HEK293 (cell line): Measurements from ENCODE around the gene RRAGC.

Experiments used
- AEBP2 ChIP-seq: fragments of 450-650 bp; formaldehyde crosslinking; IDR thresholded peaks from 2 replicates; pipeline ENCODE4 v1.5.1; 2016; ENCODE audit warnings: missing biosample characterization, missing genetic modification characterization, borderline replicate concordance
- BCL6B ChIP-seq: fragments of 450-650 bp; formaldehyde crosslinking; IDR thresholded peaks from 2 replicates; pipeline ENCODE4 v1.5.1; 2017; ENCODE audit warnings: missing biosample characterization, missing genetic modification characterization
- FEZF1 ChIP-seq: fragments of 450-650 bp; formaldehyde crosslinking; IDR thresholded peaks from 2 replicates; pipeline ENCODE4 v1.5.1; 2016; ENCODE audit warnings: missing biosample characterization, missing genetic modification characterization
- HOXD13 ChIP-seq: sonication (generic); formaldehyde crosslinking; IDR thresholded peaks from 2 replicates; pipeline ENCODE4 v1.8.0; 2022; ENCODE audit warnings: missing genetic modification reagents, borderline replicate concordance
- KLF9 ChIP-seq: fragments of 450-650 bp; formaldehyde crosslinking; IDR thresholded peaks from 2 replicates; pipeline ENCODE4 v1.5.1; 2016; ENCODE audit warnings: missing biosample characterization, missing genetic modification characterization, low read depth
- PRDM1 ChIP-seq: fragments of 450-650 bp; formaldehyde crosslinking; IDR thresholded peaks from 2 replicates; pipeline ENCODE4; 2016; ENCODE audit warnings: missing biosample characterization, missing genetic modification characterization
- SALL2 ChIP-seq: fragments of 450-650 bp; formaldehyde crosslinking; IDR thresholded peaks from 2 replicates; pipeline ENCODE4 v1.5.0; 2017; ENCODE audit warnings: missing biosample characterization, mild to moderate bottlenecking, missing genetic modification characterization, borderline replicate concordance
- TRIM28 ChIP-seq: IDR thresholded peaks from 2 replicates; pipeline ENCODE4 v1.6.1; 2011; ENCODE audit warnings: low read length, control low read depth, borderline replicate concordance
- ZBTB20 ChIP-seq: fragments of 450-650 bp; formaldehyde crosslinking; IDR thresholded peaks from 2 replicates; pipeline ENCODE4 v1.5.1; 2016; ENCODE audit warnings: missing biosample characterization, missing genetic modification characterization
- ZBTB21 ChIP-seq: fragments of 450-650 bp; formaldehyde crosslinking; IDR thresholded peaks from 2 replicates; pipeline ENCODE4 v1.5.1; 2017; ENCODE audit warnings: missing biosample characterization, missing genetic modification characterization
- ZFP69B ChIP-seq: fragments of 450-650 bp; formaldehyde crosslinking; IDR thresholded peaks from 2 replicates; pipeline ENCODE4 v1.5.1; 2016; ENCODE audit warnings: missing biosample characterization, missing genetic modification characterization
- ZNF121 ChIP-seq: fragments of 450-650 bp; formaldehyde crosslinking; IDR thresholded peaks from 2 replicates; pipeline ENCODE4 v1.5.1; 2016; ENCODE audit warnings: missing biosample characterization, missing genetic modification characterization
- ZNF184 ChIP-seq: fragments of 450-650 bp; IDR thresholded peaks from 2 replicates; pipeline ENCODE4 v1.5.1; 2018; ENCODE audit warnings: missing biosample characterization, mild to moderate bottlenecking, missing genetic modification characterization
- ZNF19 ChIP-seq: fragments of 450-650 bp; formaldehyde crosslinking; IDR thresholded peaks from 2 replicates; pipeline ENCODE4; 2016; ENCODE audit warnings: missing biosample characterization, missing genetic modification characterization, low read depth
- ZNF202 ChIP-seq: fragments of 450-650 bp; formaldehyde crosslinking; IDR thresholded peaks from 2 replicates; pipeline ENCODE4 v1.5.1; 2016; ENCODE audit warnings: missing biosample characterization, missing genetic modification characterization, borderline replicate concordance
- ZNF354C ChIP-seq: fragments of 450-650 bp; formaldehyde crosslinking; IDR thresholded peaks from 2 replicates; pipeline ENCODE4 v1.5.1; 2016; ENCODE audit warnings: missing biosample characterization, missing genetic modification characterization, low read depth, borderline replicate concordance
- ZNF366 ChIP-seq: fragments of 450-650 bp; formaldehyde crosslinking; conservative IDR thresholded peaks from 2 replicates; pipeline ENCODE4 v1.5.1; 2016; ENCODE audit warnings: missing biosample characterization, missing genetic modification characterization
- ZNF473 ChIP-seq: fragments of 450-650 bp; formaldehyde crosslinking; IDR thresholded peaks from 2 replicates; pipeline ENCODE4 v1.5.1; 2017; ENCODE audit warnings: missing biosample characterization, missing genetic modification characterization
- ZNF600 ChIP-seq: fragments of 450-650 bp; formaldehyde crosslinking; IDR thresholded peaks from 2 replicates; pipeline ENCODE4 v1.5.1; 2016; ENCODE audit warnings: missing biosample characterization, missing genetic modification characterization
- ZNF776 ChIP-seq: fragments of 450-650 bp; formaldehyde crosslinking; IDR thresholded peaks from 2 replicates; pipeline ENCODE4 v1.5.0; 2017; ENCODE audit warnings: missing biosample characterization, missing genetic modification characterization, borderline replicate concordance
- ZNF777 ChIP-seq: fragments of 450-650 bp; formaldehyde crosslinking; IDR thresholded peaks from 2 replicates; pipeline ENCODE4 v1.5.1; 2017; ENCODE audit warnings: missing biosample characterization, missing genetic modification characterization, borderline replicate concordance
- ZSCAN23 ChIP-seq: fragments of 450-650 bp; formaldehyde crosslinking; IDR thresholded peaks from 2 replicates; pipeline ENCODE4 v1.5.1; 2016; ENCODE audit warnings: missing biosample characterization, missing genetic modification characterization
- ZXDB ChIP-seq: fragments of 450-650 bp; formaldehyde crosslinking; IDR thresholded peaks from 2 replicates; pipeline ENCODE4 v1.5.1; 2016; ENCODE audit warnings: missing biosample characterization, missing genetic modification characterization
- TF ChIP-seq, protein P1 (sequence below): fragments of 450-650 bp; formaldehyde crosslinking; IDR thresholded peaks from 2 replicates; pipeline ENCODE4 v1.5.1; 2017; ENCODE audit warnings: missing biosample characterization, missing genetic modification characterization
- TF ChIP-seq, protein P2 (sequence below): fragments of 450-650 bp; formaldehyde crosslinking; IDR thresholded peaks from 2 replicates; pipeline ENCODE4 v1.5.1; 2016; ENCODE audit warnings: missing biosample characterization, missing genetic modification characterization, borderline replicate concordance
- TF ChIP-seq, protein P3 (sequence below): fragments of 450-650 bp; formaldehyde crosslinking; IDR thresholded peaks from 2 replicates; pipeline ENCODE4 v1.5.1; 2016; ENCODE audit warnings: missing biosample characterization, missing genetic modification characterization, low read depth
- TF ChIP-seq, protein P4 (sequence below): fragments of 450-650 bp; formaldehyde crosslinking; IDR thresholded peaks from 2 replicates; pipeline ENCODE4 v1.5.1; 2016; ENCODE audit warnings: missing biosample characterization, missing genetic modification characterization

The RRAGC gene

GRCh38 chr1:38789498-38790169, 69.9 kb downstream of the RRAGC start (continued):
- no peak for TF ChIP-seq ZNF202 (tag by site-specific recombination)
- no peak for TF ChIP-seq ZBTB21 (tag by site-specific recombination)
- no peak for TF ChIP-seq PRDM1 (tag by site-specific recombination)
- TF ChIP-seq FEZF1 (tag by site-specific recombination): 0 out of 2 replicates have a peak, but pooled peaks have one; percentile 14
- TF ChIP-seq AEBP2: no peak
- TF ChIP-seq ZNF19 (tag by site-specific recombination): no peak
- no peak for TF ChIP-seq ZNF777
- TF ChIP-seq ZNF121 (tag by site-specific recombination): no peak
- TF ChIP-seq BCL6B (tag by site-specific recombination): no peak
- no peak for TF ChIP-seq ZSCAN23
- no peak for TF ChIP-seq ZNF354C (tag by site-specific recombination)
- TF ChIP-seq, protein P1, sequence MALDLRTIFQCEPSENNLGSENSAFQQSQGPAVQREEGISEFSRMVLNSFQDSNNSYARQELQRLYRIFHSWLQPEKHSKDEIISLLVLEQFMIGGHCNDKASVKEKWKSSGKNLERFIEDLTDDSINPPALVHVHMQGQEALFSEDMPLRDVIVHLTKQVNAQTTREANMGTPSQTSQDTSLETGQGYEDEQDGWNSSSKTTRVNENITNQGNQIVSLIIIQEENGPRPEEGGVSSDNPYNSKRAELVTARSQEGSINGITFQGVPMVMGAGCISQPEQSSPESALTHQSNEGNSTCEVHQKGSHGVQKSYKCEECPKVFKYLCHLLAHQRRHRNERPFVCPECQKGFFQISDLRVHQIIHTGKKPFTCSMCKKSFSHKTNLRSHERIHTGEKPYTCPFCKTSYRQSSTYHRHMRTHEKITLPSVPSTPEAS (tag by site-specific recombination): no peak
- TF ChIP-seq ZNF776 (tag by site-specific recombination): no peak
- no peak for TF ChIP-seq ZFP69B
- TF ChIP-seq, protein P2, sequence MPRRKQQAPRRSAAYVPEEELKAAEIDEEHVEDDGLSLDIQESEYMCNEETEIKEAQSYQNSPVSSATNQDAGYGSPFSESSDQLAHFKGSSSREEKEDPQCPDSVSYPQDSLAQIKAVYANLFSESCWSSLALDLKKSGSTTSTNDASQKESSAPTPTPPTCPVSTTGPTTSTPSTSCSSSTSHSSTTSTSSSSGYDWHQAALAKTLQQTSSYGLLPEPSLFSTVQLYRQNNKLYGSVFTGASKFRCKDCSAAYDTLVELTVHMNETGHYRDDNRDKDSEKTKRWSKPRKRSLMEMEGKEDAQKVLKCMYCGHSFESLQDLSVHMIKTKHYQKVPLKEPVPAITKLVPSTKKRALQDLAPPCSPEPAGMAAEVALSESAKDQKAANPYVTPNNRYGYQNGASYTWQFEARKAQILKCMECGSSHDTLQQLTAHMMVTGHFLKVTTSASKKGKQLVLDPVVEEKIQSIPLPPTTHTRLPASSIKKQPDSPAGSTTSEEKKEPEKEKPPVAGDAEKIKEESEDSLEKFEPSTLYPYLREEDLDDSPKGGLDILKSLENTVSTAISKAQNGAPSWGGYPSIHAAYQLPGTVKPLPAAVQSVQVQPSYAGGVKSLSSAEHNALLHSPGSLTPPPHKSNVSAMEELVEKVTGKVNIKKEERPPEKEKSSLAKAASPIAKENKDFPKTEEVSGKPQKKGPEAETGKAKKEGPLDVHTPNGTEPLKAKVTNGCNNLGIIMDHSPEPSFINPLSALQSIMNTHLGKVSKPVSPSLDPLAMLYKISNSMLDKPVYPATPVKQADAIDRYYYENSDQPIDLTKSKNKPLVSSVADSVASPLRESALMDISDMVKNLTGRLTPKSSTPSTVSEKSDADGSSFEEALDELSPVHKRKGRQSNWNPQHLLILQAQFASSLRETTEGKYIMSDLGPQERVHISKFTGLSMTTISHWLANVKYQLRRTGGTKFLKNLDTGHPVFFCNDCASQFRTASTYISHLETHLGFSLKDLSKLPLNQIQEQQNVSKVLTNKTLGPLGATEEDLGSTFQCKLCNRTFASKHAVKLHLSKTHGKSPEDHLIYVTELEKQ: no peak
- TF ChIP-seq TRIM28: peak; percentile 78
- peak; percentile 82 for TF ChIP-seq ZNF184 (tag by site-specific recombination)
- TF ChIP-seq, protein P3, sequence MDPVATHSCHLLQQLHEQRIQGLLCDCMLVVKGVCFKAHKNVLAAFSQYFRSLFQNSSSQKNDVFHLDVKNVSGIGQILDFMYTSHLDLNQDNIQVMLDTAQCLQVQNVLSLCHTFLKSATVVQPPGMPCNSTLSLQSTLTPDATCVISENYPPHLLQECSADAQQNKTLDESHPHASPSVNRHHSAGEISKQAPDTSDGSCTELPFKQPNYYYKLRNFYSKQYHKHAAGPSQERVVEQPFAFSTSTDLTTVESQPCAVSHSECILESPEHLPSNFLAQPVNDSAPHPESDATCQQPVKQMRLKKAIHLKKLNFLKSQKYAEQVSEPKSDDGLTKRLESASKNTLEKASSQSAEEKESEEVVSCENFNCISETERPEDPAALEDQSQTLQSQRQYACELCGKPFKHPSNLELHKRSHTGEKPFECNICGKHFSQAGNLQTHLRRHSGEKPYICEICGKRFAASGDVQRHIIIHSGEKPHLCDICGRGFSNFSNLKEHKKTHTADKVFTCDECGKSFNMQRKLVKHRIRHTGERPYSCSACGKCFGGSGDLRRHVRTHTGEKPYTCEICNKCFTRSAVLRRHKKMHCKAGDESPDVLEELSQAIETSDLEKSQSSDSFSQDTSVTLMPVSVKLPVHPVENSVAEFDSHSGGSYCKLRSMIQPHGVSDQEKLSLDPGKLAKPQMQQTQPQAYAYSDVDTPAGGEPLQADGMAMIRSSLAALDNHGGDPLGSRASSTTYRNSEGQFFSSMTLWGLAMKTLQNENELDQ: no peak
- 0 out of 2 replicates have a peak, but pooled peaks have one; percentile 42 for TF ChIP-seq ZNF366
- TF ChIP-seq, protein P4, sequence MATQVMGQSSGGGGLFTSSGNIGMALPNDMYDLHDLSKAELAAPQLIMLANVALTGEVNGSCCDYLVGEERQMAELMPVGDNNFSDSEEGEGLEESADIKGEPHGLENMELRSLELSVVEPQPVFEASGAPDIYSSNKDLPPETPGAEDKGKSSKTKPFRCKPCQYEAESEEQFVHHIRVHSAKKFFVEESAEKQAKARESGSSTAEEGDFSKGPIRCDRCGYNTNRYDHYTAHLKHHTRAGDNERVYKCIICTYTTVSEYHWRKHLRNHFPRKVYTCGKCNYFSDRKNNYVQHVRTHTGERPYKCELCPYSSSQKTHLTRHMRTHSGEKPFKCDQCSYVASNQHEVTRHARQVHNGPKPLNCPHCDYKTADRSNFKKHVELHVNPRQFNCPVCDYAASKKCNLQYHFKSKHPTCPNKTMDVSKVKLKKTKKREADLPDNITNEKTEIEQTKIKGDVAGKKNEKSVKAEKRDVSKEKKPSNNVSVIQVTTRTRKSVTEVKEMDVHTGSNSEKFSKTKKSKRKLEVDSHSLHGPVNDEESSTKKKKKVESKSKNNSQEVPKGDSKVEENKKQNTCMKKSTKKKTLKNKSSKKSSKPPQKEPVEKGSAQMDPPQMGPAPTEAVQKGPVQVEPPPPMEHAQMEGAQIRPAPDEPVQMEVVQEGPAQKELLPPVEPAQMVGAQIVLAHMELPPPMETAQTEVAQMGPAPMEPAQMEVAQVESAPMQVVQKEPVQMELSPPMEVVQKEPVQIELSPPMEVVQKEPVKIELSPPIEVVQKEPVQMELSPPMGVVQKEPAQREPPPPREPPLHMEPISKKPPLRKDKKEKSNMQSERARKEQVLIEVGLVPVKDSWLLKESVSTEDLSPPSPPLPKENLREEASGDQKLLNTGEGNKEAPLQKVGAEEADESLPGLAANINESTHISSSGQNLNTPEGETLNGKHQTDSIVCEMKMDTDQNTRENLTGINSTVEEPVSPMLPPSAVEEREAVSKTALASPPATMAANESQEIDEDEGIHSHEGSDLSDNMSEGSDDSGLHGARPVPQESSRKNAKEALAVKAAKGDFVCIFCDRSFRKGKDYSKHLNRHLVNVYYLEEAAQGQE (tag by site-specific recombination): peak; percentile 54; the same call in 1 of the 2 replicates
- no peak for TF ChIP-seq ZNF473 (tag by site-specific recombination)
- TF ChIP-seq ZNF600 (tag by site-specific recombination): no peak
- TF ChIP-seq ZXDB (tag by site-specific recombination): peak; percentile 65; the same call in 1 of the 2 replicates
- TF ChIP-seq HOXD13 (CRISPR knock-in tag): no peak
- no peak for TF ChIP-seq KLF9 (tag by site-specific recombination)
- no peak for TF ChIP-seq ZBTB20 (tag by site-specific recombination)
- TF ChIP-seq SALL2 (tag by site-specific recombination): no peak
